Fibroblast of the aortic adventitia (primary cell): ENCODE measurements around the gene PTPN13. TPM values are rescaled to one million over a fixed set of nuclear protein-coding genes. Genes with fewer than 3 reads are reported as not detected.

Source experiments
- DNase-seq: peaks from one replicate; pipeline ENCODE4 v3.0.0-alpha.2; 2010; ENCODE audit warnings: low read depth
- H3K4me3 ChIP-seq: 2 replicates; pipeline ENCODE4 v1.5.1; 2011; ENCODE audit warnings: low read depth, mild to moderate bottlenecking, control low read depth, low read length, moderate library complexity
- CTCF ChIP-seq: IDR thresholded peaks from 2 replicates; pipeline ENCODE4 v1.5.1; 2011; ENCODE audit warnings: mild to moderate bottlenecking, low read length, control low read depth, inconsistent platforms; ENCODE audit not compliant: insufficient read depth
- total RNA-seq: library from RNA; depleted of rRNA; stranded (reverse); fragments of >200 nt; gene quantifications from 2 replicates; pipeline ENCODE4 v1.2.3, GENCODE V29; 2012; ENCODE audit warnings: low replicate concordance

The PTPN13 gene
- total RNA-seq, 1 donor = 67.6 TPM

DNA sequence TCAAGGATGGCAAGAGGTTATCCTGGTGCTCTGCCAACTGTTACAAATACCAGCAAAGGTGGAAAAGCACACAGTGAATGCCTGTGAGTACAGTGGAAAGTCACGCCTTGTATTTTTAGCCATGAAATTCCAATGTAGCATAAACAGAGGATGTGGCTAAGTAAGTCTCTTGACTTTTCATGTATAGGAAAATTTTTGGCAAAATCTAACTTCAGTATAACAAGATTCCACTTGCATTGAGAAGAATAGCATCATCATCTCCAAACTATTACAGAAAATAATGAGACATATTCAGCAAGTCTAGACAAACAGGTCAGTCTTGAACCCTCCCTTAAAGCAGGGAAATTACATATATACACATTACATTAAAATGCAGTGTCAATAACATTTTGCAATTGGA lies 247.2 kb downstream of the PTPN13 start:
- DNase-seq = no peak
- TF ChIP-seq CTCF = no peak
- no peak overlapping the region for H3K4me3 ChIP-seq

- no peak overlapping the region for H3K4me3 ChIP-seq
- DNase-seq = no peak
- no peak for TF ChIP-seq CTCF
Measured at GRCh38 chr4:86845593-86845992, 251.5 kb downstream of the PTPN13 start.

- no peak overlapping the region for H3K4me3 ChIP-seq
- DNase-seq = peak; percentile 86
- no peak for TF ChIP-seq CTCF
Measured at GRCh38 chr4:86846921-86847320, 252.8 kb downstream of the PTPN13 start.

DNA sequence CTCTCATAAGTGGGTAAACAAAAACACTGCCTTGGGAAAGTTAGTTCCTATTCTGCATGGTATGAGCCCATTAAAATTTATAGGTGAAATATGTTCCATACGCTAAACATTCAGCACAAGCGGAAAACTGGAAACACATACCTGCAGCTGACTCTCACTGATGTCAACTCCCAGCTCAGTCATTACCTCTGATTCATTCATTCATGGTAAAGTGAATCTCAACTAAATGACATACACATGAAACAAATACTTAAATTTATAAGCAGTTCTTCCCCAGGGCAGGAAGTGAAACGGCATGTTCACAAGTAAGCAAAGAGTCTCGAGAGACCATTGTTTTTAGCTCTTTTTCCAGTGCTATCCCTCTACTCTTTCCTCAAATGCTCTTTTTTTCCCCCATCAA lies 253.5 kb downstream of the PTPN13 start:
- DNase-seq = no peak
- no peak overlapping the region for H3K4me3 ChIP-seq

GRCh38 chr4:86848136-86848535 lies 254.0 kb downstream of the PTPN13 start:
- TF ChIP-seq CTCF = no peak
- H3K4me3 ChIP-seq = no peak overlapping the region
- no peak for DNase-seq

More for the DNA sequence above, 253.5 kb downstream of the PTPN13 start:
- no peak for TF ChIP-seq CTCF

GRCh38 chr4:86848732-86849619 lies 254.9 kb downstream of the PTPN13 start, which contains the start of gene SLC10A6:
Gene SLC10A6, minus strand, starts transcription at chr4:86849384. Its CDS starts 269 bp downstream, at chr4:86849115.
- no peak for DNase-seq
- no peak for TF ChIP-seq CTCF
- no peak within 1 kb of the TSS for H3K4me3 ChIP-seq
